Breast epithelium (tissue), 4 donors: ENCODE data around the gene LY86. TPM values are rescaled to one million over a fixed set of nuclear protein-coding genes. Genes with fewer than 3 reads are reported as not detected.

Experiments used
- DNase-seq, 2 donors: peaks; one replicate each; pipeline ENCODE4 v3.0.0-alpha.2; 2019; ENCODE audit warnings: low spot score in 2 of 2
- H3K27ac ChIP-seq, 2 donors: fragments of 200-600 bp; sonication (generic) in 1 of 2; one replicate each; pipeline ENCODE4 v1.5.1; 2016 to 2019; ENCODE audit warnings: mild to moderate bottlenecking in 1 of 2
- H3K27me3 ChIP-seq, 2 donors: fragments of 200-600 bp; sonication (generic) in 1 of 2; one replicate each; pipeline versions ENCODE4 v1.5.1 to v1.6.0; 2017 to 2019; ENCODE audit warnings: control low read depth in 1 of 2, mild to moderate bottlenecking in 1 of 2
- H3K36me3 ChIP-seq: fragments of 200-600 bp; one replicate; pipeline ENCODE4 v1.5.1; 2019
- H3K4me1 ChIP-seq, 2 donors: fragments of 200-600 bp; sonication (generic); one replicate each; pipeline ENCODE4 v1.5.1; 2016 to 2019; ENCODE audit warnings: control low read depth in 1 of 2
- H3K4me3 ChIP-seq, 3 donors: fragments of 200-600 bp; sonication (generic); 1 replicate in 2 of 3; 2 replicates in 1 of 3; pipeline ENCODE4 v1.5.1; 2016 to 2019; ENCODE audit warnings: mild to moderate bottlenecking in 3 of 3, moderate library complexity in 2 of 3
- H3K9me3 ChIP-seq, 2 donors: fragments of 200-600 bp; sonication (generic) in 1 of 2; one replicate each; pipeline ENCODE4 v1.5.1; 2016 to 2019; ENCODE audit warnings: control low read depth in 1 of 2
- POLR2A ChIP-seq: fragments of 450-650 bp; IDR thresholded peaks from one replicate; pipeline ENCODE4 v1.6.1; 2016; ENCODE audit warnings: antibody characterized with exemption, mild to moderate bottlenecking, moderate library complexity
- POLR2AphosphoS5 ChIP-seq, 3 donors: sonication (generic); formaldehyde crosslinking; IDR thresholded peaks; one replicate each; pipeline ENCODE4 v1.6.1; 2017; ENCODE audit warnings: antibody characterized with exemption in 3 of 3
- intact Hi-C: fragments of 100-400 bp; cut with DNase I; formaldehyde crosslinking; loops from one replicate; pipeline ENCODE4 v1.15.1; 2023; ENCODE audit warnings: low total_unique reads
- total RNA-seq, 3 donors: library from RNA; depleted of rRNA; stranded (reverse); fragments of >200 nt; gene quantifications; one replicate each; pipeline ENCODE4 v1.1.0, GENCODE V29; 2016
- TF ChIP-seq, protein P1 (sequence below), 3 donors: fragments of 450-650 bp; IDR thresholded peaks; one replicate each; pipeline ENCODE4 v1.5.1; 2016 to 2017; ENCODE audit warnings: antibody characterized with exemption in 3 of 3, mild to moderate bottlenecking in 3 of 3, moderate library complexity in 3 of 3

LY86 gene
- total RNA-seq, 3 donors from 2014 or later = 3.3 to 8.3 (median 3.4) TPM

- Histone ChIP-seq H3K27ac (no peak overlapping the region), H3K27me3 (peaks cover 0 to 9% of the 10 kb centered on the region in 2 donors), H3K4me1 (no peaks in the 10 kb centered on the region), H3K36me3 (no peaks in the 10 kb centered on the region), H3K9me3 (no peaks in the 10 kb centered on the region), H3K4me3 (no peak overlapping the region)
- TF ChIP-seq POLR2A (no peak), POLR2AphosphoS5 (IDR thresholded peaks at IDR 0.05) (no peak)
- TF ChIP-seq, protein P1, sequence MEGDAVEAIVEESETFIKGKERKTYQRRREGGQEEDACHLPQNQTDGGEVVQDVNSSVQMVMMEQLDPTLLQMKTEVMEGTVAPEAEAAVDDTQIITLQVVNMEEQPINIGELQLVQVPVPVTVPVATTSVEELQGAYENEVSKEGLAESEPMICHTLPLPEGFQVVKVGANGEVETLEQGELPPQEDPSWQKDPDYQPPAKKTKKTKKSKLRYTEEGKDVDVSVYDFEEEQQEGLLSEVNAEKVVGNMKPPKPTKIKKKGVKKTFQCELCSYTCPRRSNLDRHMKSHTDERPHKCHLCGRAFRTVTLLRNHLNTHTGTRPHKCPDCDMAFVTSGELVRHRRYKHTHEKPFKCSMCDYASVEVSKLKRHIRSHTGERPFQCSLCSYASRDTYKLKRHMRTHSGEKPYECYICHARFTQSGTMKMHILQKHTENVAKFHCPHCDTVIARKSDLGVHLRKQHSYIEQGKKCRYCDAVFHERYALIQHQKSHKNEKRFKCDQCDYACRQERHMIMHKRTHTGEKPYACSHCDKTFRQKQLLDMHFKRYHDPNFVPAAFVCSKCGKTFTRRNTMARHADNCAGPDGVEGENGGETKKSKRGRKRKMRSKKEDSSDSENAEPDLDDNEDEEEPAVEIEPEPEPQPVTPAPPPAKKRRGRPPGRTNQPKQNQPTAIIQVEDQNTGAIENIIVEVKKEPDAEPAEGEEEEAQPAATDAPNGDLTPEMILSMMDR (IDR thresholded peaks at IDR 0.05) = peak in 2 of 3 donors; percentile 49 to 58
- intact Hi-C loops = no loop called here
- no peak for DNase-seq
These were observed 31.6 kb upstream of the LY86 start for GRCh38 chr6:6556738-6557503.

GRCh38 chr6:6557504-6557839, 31.0 kb upstream of the LY86 start:
- Histone ChIP-seq H3K36me3 (no peaks in the 10 kb centered on the region), H3K4me3 (no peak overlapping the region), H3K27ac (no peak overlapping the region), H3K4me1 (no peaks in the 10 kb centered on the region), H3K27me3 (peaks cover 0 to 9% of the 10 kb centered on the region in 2 donors), H3K9me3 (no peaks in the 10 kb centered on the region)
- DNase-seq = no peak
- intact Hi-C loops = no loop called here
- TF ChIP-seq, protein P1 (IDR thresholded peaks at IDR 0.05) = no peak
- TF ChIP-seq POLR2A (no peak), POLR2AphosphoS5 (IDR thresholded peaks at IDR 0.05) (no peak)

DNA sequence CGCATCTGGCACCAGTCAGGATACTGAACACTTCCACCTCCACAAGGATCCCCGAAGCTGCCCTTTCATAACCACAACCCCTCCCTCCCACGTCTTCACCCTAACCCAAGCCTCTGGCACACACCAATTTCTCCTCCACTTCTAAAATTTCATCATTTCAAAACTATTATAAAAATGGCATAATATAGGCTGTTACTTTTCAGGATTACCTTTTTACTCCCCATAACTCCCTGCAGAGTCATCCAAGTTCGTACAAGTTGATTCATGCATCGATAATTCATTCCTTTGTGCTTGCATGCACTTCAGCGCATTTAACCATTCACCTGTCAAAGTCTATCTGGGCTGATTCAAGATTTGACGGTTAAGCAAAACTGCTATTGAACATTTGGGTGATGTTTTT, 30.6 kb upstream of the LY86 start:
- intact Hi-C loops = no loop called here
- no peak for TF ChIP-seq POLR2A
- TF ChIP-seq POLR2AphosphoS5 (IDR thresholded peaks at IDR 0.05) = no peak
- TF ChIP-seq, protein P1 (IDR thresholded peaks at IDR 0.05) = no peak
- Histone ChIP-seq H3K4me3 (no peak overlapping the region), H3K36me3 (no peaks in the 10 kb centered on the region), H3K9me3 (no peaks in the 10 kb centered on the region), H3K27me3 (peaks cover 0 to 9% of the 10 kb centered on the region in 2 donors), H3K4me1 (no peaks in the 10 kb centered on the region), H3K27ac (no peak overlapping the region)
- DNase-seq = no peak

GRCh38 chr6:6559994-6560570, 28.4 kb upstream of the LY86 start:
- no peak overlapping the region for H3K27ac ChIP-seq
- intact Hi-C loops = no loop called here
- DNase-seq = no peak
- no peaks in the 10 kb centered on the region for H3K4me1 ChIP-seq
- peaks cover 0 to 9% of the 10 kb centered on the region in 2 donors for H3K27me3 ChIP-seq
- no peak overlapping the region for H3K4me3 ChIP-seq
- H3K36me3 ChIP-seq = no peaks in the 10 kb centered on the region
- no peak for TF ChIP-seq POLR2AphosphoS5 (IDR thresholded peaks at IDR 0.05)
- TF ChIP-seq, protein P1 (IDR thresholded peaks at IDR 0.05) = no peak
- TF ChIP-seq POLR2A = no peak
- no peaks in the 10 kb centered on the region for H3K9me3 ChIP-seq

- Histone ChIP-seq H3K27me3 (peaks cover 0 to 9% of the 10 kb centered on the region in 2 donors), H3K4me1 (no peaks in the 10 kb centered on the region), H3K27ac (no peak overlapping the region), H3K4me3 (no peak overlapping the region), H3K36me3 (no peaks in the 10 kb centered on the region), H3K9me3 (no peaks in the 10 kb centered on the region)
- TF ChIP-seq POLR2A (no peak), POLR2AphosphoS5 (IDR thresholded peaks at IDR 0.05) (no peak)
- TF ChIP-seq, protein P1 (IDR thresholded peaks at IDR 0.05) = no peak
- no peak for DNase-seq
- intact Hi-C loops = no loop called here
These were observed 27.6 kb upstream of the LY86 start for GRCh38 chr6:6560909-6561308.
